Lower leg skin (tissue), 4 donors: ENCODE data around the gene LEKR1. TPM values are rescaled to one million over a fixed set of nuclear protein-coding genes. Genes with fewer than 3 reads are reported as not detected.

Experiments
- DNase-seq, 2 donors: peaks; one replicate each; pipeline ENCODE4 v3.0.0-alpha.2; 2019; ENCODE audit warnings: low spot score in 2 of 2
- H3K4me3 ChIP-seq: fragments of 200-600 bp; sonication (generic); 2 replicates; pipeline ENCODE4 v1.5.1; 2017; ENCODE audit warnings: mild to moderate bottlenecking, low read depth; ENCODE audit not compliant: poor library complexity, severe bottlenecking
- POLR2A ChIP-seq, 2 donors: fragments of 450-650 bp; IDR thresholded peaks; one replicate each; pipeline ENCODE4 v1.6.1; 2016 to 2017; ENCODE audit warnings: antibody characterized with exemption in 2 of 2, mild to moderate bottlenecking in 1 of 2, moderate library complexity in 1 of 2
- WGBS, 2 donors: methylation state at CpG; one replicate each; pipeline ENCODE4 v1.1.5; 2018; 5-methylcytosine and 5-hydroxymethylcytosine counted together
- intact Hi-C: fragments of 100-400 bp; cut with DNase I; formaldehyde crosslinking; loops from one replicate; pipeline ENCODE4 v1.15.0; 2023; ENCODE audit warnings: low total_unique reads
- total RNA-seq, 4 donors: library from RNA; depleted of rRNA; stranded (reverse); fragments of >200 nt; gene quantifications; one replicate each; pipeline ENCODE4 v1.1.0, GENCODE V29; 2016
- TF ChIP-seq, protein P1 (sequence below), 3 donors: fragments of 450-650 bp; IDR thresholded peaks; one replicate each; pipeline ENCODE4 v1.5.1; 2016; ENCODE audit warnings: antibody characterized with exemption in 3 of 3, mild to moderate bottlenecking in 3 of 3, moderate library complexity in 2 of 3

Gene LEKR1
- total RNA-seq, 4 donors from 2014 or later = 0.39 to 2.5 (median 0.89) TPM; not detected in 1

- intact Hi-C loops = no loop called here
- 58 to 62% methylated on average over 2 of the region's 2 CpGs for WGBS, 2 donors
- TF ChIP-seq, protein P1, sequence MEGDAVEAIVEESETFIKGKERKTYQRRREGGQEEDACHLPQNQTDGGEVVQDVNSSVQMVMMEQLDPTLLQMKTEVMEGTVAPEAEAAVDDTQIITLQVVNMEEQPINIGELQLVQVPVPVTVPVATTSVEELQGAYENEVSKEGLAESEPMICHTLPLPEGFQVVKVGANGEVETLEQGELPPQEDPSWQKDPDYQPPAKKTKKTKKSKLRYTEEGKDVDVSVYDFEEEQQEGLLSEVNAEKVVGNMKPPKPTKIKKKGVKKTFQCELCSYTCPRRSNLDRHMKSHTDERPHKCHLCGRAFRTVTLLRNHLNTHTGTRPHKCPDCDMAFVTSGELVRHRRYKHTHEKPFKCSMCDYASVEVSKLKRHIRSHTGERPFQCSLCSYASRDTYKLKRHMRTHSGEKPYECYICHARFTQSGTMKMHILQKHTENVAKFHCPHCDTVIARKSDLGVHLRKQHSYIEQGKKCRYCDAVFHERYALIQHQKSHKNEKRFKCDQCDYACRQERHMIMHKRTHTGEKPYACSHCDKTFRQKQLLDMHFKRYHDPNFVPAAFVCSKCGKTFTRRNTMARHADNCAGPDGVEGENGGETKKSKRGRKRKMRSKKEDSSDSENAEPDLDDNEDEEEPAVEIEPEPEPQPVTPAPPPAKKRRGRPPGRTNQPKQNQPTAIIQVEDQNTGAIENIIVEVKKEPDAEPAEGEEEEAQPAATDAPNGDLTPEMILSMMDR (IDR thresholded peaks at IDR 0.05) = no peak
- no peak for TF ChIP-seq POLR2A (IDR thresholded peaks at IDR 0.05)
Observed at GRCh38 chr3:156973954-156974353, 147.8 kb downstream of the LEKR1 start.

DNA sequence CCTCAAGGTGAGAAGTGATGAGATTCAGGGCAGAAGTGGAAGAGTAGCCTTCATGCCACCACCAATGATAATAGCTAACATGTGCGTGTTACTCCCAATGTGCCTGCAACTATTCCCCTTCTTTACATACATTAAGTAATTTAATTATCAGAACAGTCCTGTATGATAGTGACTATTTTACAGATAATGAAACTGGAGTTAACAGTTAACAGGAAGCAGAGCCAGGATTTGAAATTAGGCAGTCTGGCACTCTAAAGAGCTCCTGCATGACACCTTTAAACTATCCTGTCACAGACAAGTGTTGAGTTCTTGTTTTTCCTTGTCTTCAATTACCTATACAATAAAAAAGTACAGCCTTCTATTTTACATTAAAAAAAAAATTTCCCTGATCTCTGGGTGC lies 148.8 kb downstream of the LEKR1 start:
- no peak overlapping the region for H3K4me3 ChIP-seq
- DNase-seq = no peak
- WGBS, 2 donors = 96 to 97% methylated on average over 1 of the region's 1 CpG
- intact Hi-C loops = no loop called here
- TF ChIP-seq, protein P1 (IDR thresholded peaks at IDR 0.05) = no peak
- TF ChIP-seq POLR2A (IDR thresholded peaks at IDR 0.05) = no peak

More at GRCh38 chr3:156973954-156974353, 147.8 kb downstream of the LEKR1 start:
- DNase-seq = no peak
- no peak overlapping the region for H3K4me3 ChIP-seq

- TF ChIP-seq, protein P1 (IDR thresholded peaks at IDR 0.05) = no peak
- TF ChIP-seq POLR2A (IDR thresholded peaks at IDR 0.05) = no peak
- 39 to 47% methylated on average over 1 of the region's 1 CpG for WGBS, 2 donors
- DNase-seq = no peak
- intact Hi-C loops = no loop called here
- H3K4me3 ChIP-seq = no peak overlapping the region
Observed at GRCh38 chr3:156975721-156976120, 149.6 kb downstream of the LEKR1 start.

DNA sequence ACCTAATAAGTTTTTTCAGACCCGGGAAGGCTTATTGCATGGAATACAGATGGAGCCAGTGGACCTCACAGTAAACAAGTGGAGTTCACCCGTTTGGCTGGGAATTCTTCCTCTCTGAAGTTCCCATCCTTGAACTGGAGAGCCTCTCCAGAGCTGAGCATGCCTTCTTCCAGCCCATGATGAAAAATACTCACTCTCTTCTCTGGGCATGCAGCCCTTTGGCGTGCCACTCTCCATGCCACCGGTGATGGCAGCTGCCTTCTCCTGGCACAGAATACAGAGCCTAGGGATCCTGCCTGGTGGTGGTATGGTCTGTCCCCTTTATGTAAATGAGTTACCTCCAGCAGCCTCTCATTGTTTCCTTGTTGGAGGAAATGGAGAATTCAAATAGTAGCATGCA lies 150.8 kb downstream of the LEKR1 start:
- intact Hi-C loops = no loop called here
- TF ChIP-seq, protein P1 (IDR thresholded peaks at IDR 0.05) = no peak
- TF ChIP-seq POLR2A (IDR thresholded peaks at IDR 0.05) = no peak
- no peak overlapping the region for H3K4me3 ChIP-seq
- DNase-seq = no peak
- 77 to 80% methylated on average over 4 of the region's 4 CpGs for WGBS, 2 donors

DNA sequence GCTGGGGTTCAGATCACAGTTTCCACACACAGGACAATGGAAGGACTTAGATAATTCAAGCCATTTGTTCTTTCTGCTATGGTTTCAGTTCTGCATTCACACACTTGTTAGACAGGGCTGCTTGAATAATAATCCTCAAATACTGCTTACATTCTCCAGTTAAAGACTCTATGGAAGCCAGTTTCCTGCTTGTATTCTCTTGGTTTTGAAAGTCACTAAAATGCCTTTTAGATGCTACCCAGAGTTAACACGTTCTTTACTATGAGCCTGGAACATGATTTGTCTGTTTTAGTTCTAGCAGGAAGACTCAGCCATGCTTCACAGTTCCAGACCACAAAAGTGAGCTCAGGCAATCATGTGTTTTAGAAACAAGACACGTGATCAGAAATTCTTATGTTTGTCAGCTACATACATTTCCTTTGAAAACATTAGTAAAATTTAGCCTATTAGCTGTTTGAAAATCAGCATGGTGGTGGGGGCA lies 152.4 kb downstream of the LEKR1 start:
- H3K4me3 ChIP-seq = no peak overlapping the region
- 48 to 51% methylated on average over 2 of the region's 2 CpGs for WGBS, 2 donors
- TF ChIP-seq POLR2A (IDR thresholded peaks at IDR 0.05) = no peak
- TF ChIP-seq, protein P1 (IDR thresholded peaks at IDR 0.05) = no peak
- intact Hi-C loops = no loop called here
- no peak for DNase-seq

GRCh38 chr3:156981005-156981404 lies 154.9 kb downstream of the LEKR1 start:
- 94% methylated on average over 3 of the region's 3 CpGs for WGBS, 2 donors
- intact Hi-C loops = no loop called here
- no peak overlapping the region for H3K4me3 ChIP-seq
- TF ChIP-seq, protein P1 (IDR thresholded peaks at IDR 0.05) = no peak
- no peak for TF ChIP-seq POLR2A (IDR thresholded peaks at IDR 0.05)
- DNase-seq = no peak
